Activated CD4-positive, alpha-beta T cell treated with anti-CD3 and anti-CD28 coated beads for 24 hours (primary cell): ENCODE results near the gene CDS2.
"Not testable (repeated sequence)": the region's sequence is repeated elsewhere in the genome, so short reads cannot be mapped to it uniquely, and the experiment has no call there.

Experiments used
- DNase-seq, 2 donors: peaks; one replicate each; pipeline ENCODE4 v3.0.0-alpha.2; 2020; ENCODE audit warnings: low read depth in 2 of 2

CDS2 gene

GRCh38 chr20:5126512-5127203 lies at the start of gene CDS2:
Gene CDS2, plus strand, starts transcription at chr20:5127008. Its CDS starts 85 bp downstream, at chr20:5127093.
- DNase-seq = peak; percentile 100

DNA sequence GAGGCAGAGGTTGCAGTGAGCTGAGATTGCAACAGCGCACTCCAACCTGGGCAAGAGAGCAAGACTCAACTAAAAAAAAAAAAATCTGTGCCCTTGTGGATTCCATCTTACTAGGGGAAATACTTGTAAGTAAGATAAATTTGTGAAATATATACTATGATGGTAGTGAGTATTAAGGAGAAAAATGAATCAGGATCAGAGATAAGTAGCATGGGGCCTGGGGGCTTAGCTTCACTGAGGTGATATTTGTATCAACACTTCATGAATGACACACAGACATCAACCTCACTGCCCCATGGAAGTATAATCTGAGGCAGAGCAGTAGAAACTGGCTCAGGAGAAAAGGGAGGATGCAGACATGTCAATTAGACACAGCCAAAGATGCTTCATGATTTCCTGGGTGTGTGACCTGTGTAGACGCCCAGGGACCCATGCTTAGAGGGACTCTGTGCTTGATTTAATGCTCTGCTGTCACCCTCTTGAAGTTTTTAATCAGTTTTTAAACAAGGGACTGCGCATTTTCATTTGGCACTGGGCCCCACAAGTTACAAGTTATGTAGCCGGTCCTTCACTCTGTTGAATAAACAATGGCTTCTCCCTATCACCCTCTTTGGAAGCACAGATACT lies 48.9 kb upstream of the CDS2 start:
- DNase-seq = no peak

DNA sequence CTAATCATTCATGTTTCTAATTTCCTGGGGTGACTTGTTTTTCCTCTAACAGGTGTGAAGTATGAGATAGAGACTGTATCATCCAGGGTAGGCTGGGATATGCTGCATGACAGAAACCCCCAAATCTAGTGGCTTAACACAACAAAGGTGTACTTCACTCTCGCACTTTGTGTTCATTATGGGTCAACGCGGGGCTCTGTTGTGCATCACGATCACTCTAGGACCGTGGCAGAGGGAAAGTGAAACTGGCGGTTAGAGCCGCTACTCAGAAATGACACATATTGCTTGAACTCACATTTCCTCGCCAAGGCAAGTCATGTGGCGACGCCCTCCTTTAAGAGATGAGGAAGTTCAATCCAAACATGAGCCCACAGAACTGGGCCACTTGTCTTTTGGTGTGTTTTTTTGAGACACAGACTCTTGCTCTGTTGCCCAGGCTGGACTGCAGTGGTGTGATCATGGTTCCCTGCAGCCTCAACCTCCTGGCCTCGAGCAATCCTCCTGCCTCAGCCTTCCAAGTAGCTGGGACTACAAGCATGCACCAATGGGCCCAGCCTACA lies 48.3 kb upstream of the CDS2 start:
- DNase-seq = peak; percentile 58 to 60

GRCh38 chr20:5080384-5080877 lies 46.4 kb upstream of the CDS2 start:
- DNase-seq = no peak

- no peak for DNase-seq
Measured at GRCh38 chr20:5085380-5085779, 41.4 kb upstream of the CDS2 start.

DNA sequence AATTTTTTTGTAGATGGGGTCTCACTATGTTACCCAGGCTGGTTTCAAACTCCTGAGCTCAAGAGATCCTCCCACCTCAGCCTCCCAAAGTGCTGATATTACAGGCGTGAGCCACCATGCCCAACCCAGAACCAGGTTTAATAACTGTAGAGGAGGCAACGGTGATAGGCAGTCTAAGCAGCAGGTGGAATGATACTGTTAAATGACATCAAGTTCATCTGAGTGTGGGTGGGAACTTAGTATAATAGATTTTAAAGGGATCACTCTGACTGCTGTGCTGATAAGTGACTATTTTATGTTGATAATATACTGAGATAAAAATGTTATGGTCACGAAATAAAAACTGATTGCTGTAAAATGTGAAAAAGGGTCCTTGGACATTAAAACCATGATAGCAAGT lies 38.1 kb upstream of the CDS2 start:
- DNase-seq = no peak

- DNase-seq = no peak
Measured at GRCh38 chr20:5090191-5090590, 36.6 kb upstream of the CDS2 start.

GRCh38 chr20:5091902-5092301 lies 34.9 kb upstream of the CDS2 start:
- DNase-seq = no peak

DNA sequence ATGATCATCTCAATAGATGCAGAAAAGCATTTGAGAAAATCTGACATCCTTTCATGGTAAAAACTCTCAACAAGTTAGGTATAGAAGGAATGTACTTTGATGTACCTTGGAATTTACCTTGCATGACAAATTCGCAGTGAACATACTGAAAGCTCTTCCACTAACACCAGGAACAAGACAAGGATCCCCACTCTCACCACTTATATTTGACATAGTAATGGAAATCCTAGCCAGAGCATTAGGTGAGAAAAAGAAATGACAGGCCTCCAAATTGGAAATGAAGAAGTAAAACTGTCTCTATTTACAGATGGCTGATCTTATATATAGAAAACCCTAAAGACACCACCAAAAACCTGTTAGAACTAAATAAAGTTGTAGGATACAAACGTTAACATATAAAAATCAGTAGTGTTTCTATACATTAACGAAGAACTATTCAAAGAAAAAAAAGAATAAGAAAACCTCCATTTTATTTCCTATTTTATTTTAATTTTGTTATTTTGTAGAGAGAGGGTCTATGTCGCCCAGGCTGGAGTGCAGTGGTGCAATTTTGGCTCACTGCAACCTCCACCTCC lies 34.0 kb upstream of the CDS2 start:
- DNase-seq = no peak

GRCh38 chr20:5095454-5095853 lies 31.4 kb upstream of the CDS2 start:
- no peak for DNase-seq

- no peak for DNase-seq
Measured at GRCh38 chr20:5095931-5096330, 30.9 kb upstream of the CDS2 start.

DNA sequence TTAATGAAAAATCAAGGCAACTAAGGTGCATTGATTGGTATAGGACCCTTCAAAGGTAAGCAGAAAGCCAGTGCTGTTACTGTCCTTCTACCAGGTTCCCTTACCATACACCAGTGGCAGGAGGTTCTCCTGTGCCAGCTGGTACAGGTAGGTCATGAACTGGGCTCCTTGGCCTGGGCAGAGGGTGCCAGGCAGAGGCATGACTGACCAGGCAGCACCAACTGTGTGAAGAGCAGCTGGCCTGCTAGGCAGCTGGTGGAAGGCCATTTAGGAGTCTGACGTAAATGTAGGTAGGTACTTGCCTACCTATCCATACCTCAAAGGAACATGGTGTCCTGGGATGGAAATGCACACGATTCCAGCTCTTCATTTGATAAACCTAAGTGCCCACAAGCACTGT lies 30.3 kb upstream of the CDS2 start:
- no peak for DNase-seq

DNA sequence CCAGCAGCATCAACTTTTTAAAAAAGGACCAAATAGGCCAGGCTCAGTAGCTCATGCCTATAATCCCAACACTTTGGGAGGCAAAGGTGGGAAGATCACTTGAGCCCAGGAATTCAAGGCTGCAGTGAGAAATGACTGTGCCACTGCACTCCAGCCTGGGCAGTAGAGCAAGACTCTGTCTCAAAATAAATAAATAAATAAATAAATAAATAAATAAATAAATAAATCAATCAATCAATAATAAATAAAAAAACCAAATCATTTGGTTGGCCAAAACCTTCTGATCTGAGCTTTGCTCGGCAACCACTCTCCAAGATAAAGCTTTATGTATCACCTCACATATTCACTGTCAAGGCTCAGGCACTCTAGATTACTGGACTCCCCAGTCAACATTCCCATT lies 27.8 kb upstream of the CDS2 start:
- not testable (repeated sequence) for DNase-seq

DNA sequence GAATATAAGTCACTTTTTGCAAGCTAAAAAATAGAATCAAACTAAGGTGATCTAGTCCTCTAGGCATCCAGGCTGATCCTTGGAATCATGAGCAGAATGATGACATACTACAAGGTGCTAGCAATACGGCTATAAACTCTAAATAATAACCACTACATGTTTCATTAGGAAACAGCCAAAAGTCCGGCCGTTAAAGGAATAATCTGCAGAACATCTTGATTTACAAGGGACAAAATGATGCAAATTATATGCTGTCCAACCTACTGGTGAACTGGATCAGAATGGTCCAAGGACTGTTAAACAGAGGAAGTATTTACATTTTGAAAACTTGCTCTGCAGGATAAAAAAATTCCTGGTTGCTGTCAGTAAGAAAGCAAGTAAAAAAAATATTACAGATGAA lies 26.9 kb upstream of the CDS2 start:
- not testable (repeated sequence) for DNase-seq

DNA sequence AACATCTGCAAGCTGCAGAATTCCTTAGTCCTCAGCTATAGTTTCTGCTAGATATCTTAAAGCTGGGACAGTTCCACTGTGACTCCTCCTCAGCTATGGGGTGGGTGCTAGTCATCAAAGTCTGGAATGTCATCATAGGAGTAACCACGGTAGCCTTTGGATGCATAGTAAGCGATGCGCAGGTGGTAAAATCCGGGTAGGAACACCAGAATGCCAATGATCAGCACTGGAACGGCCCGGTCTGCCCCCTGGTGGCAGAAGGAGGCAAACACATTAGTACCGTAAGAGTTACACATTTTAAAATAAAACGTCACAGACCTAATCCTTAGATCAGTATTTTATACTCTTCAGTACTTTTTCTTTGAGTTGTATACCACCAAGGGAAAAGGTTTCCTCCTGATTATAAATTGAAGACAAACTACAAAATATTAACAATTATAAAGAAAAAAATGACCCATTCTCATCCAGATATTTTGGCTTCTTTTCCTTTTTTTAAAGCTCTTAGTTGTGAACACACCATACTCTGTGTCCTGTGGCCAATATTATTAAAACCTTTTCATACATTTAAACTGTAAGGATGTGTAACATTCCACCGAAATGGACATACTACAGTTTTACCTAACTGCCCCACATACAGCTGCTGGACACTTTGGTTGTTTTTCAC lies 26.0 kb upstream of the CDS2 start:
- peak; percentile 62 to 70 for DNase-seq

GRCh38 chr20:5104479-5104878 lies 22.3 kb upstream of the CDS2 start:
- no peak for DNase-seq

GRCh38 chr20:5109276-5109675 lies 17.5 kb upstream of the CDS2 start:
- no peak for DNase-seq

DNA sequence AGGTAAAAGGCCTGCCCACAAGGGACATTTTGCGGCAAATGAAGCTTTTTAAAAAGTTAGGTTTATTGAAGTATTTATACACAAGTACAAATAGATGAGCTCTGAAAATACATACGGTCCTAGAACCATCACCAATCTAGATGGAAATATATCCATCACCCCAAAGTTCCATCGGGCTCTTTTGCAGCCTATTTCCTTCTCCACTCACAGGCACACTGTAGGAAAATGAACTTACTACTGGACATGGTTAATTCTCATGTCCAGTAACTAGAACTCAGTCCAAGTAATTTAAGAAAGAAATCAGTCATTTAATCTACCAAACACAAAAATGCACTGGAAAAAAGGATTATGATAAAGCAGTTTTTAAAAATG lies 13.2 kb upstream of the CDS2 start:
- DNase-seq = no peak

DNA sequence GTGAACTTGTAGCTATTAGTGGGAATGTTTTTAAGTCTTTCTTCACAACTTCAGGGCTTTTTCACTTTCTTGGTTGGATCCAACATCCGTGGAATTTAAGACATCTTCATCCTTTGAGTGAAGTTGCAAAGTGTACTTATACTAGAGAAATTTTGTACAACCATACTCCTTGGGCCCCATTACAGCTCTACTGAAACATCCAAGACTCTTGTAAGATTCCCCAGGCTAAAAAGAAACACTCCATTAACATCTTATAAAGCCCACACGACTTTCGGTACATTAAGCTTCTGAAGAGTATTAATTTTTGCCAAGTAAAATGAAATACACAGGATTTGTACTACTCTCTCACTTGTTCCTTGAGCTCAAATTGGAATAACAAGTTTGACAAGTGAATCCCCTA lies 12.4 kb upstream of the CDS2 start:
- DNase-seq = no peak

GRCh38 chr20:5116875-5117274 lies 9.9 kb upstream of the CDS2 start:
- DNase-seq = no peak

DNA sequence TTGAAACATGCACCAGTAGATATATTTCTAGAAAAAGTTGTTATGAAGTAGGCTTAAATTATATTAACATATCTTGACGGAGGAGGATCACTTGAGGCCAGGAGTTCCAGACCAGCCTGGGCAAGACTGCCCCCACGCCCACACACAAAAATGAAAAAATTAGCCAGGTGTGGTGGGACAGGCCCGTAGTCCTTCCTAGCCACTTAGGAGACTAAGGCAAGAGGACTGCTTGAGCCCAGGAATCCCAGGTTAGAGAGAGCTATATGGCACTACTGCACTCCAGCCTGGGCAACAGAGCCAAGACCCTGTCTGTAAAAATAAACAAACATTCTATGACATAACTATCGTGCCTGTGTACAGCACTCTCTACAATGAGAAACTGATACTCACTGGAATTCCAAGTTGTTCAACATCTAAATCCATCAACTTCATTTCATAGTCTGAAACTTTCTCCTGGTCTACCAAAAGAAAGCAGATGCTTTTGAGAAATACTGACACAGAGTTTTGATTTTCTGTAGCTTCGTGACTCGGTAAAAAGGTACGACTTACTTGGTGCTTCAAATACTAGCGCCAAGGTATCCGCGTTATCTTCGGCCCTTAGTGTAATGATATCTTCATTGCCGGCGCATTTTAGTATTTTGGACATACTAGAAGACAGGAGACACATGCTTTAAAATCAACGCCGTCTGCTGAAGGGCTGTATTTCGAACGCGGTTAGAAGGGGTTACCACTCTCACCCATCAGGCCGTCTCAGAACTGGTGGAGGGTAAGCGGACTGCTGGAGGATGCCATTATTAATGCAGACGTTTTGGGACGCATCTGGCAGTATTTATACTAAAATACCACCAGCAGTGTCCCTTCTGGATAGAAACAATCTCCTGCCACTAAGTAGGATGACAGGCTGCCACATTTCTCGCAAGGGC lies 8.3 kb upstream of the CDS2 start:
- DNase-seq = no peak

DNA sequence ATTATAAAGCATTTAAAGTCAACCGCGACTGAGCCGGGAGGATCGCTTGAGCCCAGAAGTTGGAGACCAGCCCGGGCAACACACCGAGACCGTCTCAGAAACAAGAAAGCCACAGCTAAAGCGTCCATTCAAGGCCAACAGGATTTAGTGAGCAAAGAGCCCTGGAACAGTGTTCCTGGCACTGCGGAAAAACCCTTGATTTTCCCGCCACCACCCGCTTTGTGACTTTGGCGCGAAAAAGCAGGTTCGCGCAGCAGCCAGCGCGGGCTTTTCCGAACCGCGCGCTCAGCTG lies 7.7 kb upstream of the CDS2 start:
- DNase-seq = no peak
